Fibroblast of lung (primary cell): ENCODE results near the gene GARNL3. TPM values are rescaled to one million over a fixed set of nuclear protein-coding genes. Genes with fewer than 3 reads are reported as not detected.

Experiments used
- DNase-seq, 2 donors: peaks; one replicate each; pipeline versions ENCODE4 v3.0.0 to v3.0.0-alpha.2; 2010; ENCODE audit warnings: low read depth in 2 of 2
- H2AFZ ChIP-seq: 2 replicates; pipeline ENCODE4 v1.5.1; 2012; ENCODE audit warnings: low read length, control low read depth, inconsistent platforms
- H3K27ac ChIP-seq: 2 replicates; pipeline ENCODE4 v1.5.1; 2011; ENCODE audit warnings: low read length, control low read depth; ENCODE audit not compliant: insufficient read depth
- H3K27me3 ChIP-seq: 2 replicates; pipeline ENCODE4 v1.5.1; 2011; ENCODE audit warnings: mild to moderate bottlenecking, low read length; ENCODE audit not compliant: control insufficient read depth, insufficient read depth
- H3K36me3 ChIP-seq: 2 replicates; pipeline ENCODE4 v1.5.1; 2011; ENCODE audit warnings: low read length; ENCODE audit not compliant: control insufficient read depth, insufficient read depth
- H3K4me1 ChIP-seq: 2 replicates; pipeline ENCODE4 v1.5.1; 2011; ENCODE audit warnings: low read length; ENCODE audit not compliant: control insufficient read depth, insufficient read depth; ENCODE audit errors: extremely low read depth
- H3K4me2 ChIP-seq: 2 replicates; pipeline ENCODE4 v1.5.1; 2011; ENCODE audit warnings: low read length, control low read depth; ENCODE audit not compliant: insufficient read depth; ENCODE audit errors: extremely low read depth
- H3K4me3 ChIP-seq, 4 experiments: fragments of 200-600 bp in 1 of 4; sonication (generic) in 1 of 4; replicated peaks in 1 of 4; 2 replicates each; pipeline ENCODE4 v1.5.1; 2011 to 2016; ENCODE audit warnings: low read length in 4 of 4, low read depth in 3 of 4, mild to moderate bottlenecking in 3 of 4, control low read depth in 2 of 4, inconsistent platforms in 1 of 4, mixed read lengths in 1 of 4; ENCODE audit not compliant: insufficient read depth in 1 of 4; ENCODE audit errors: control extremely low read depth in 1 of 4
- H3K79me2 ChIP-seq: 2 replicates; pipeline ENCODE4 v1.5.1; 2012; ENCODE audit warnings: mild to moderate bottlenecking, low read length, inconsistent platforms; ENCODE audit not compliant: control insufficient read depth, insufficient read depth
- H3K9ac ChIP-seq: 2 replicates; pipeline ENCODE4 v1.5.1; 2011; ENCODE audit warnings: mild to moderate bottlenecking, low read length, control low read depth; ENCODE audit not compliant: insufficient read depth
- H3K9me3 ChIP-seq: 2 replicates; pipeline ENCODE4 v1.5.1; 2012; ENCODE audit warnings: low read depth, low read length; ENCODE audit not compliant: control insufficient read depth, insufficient read depth
- H4K20me1 ChIP-seq: 2 replicates; pipeline ENCODE4 v1.5.1; 2011; ENCODE audit warnings: low read length; ENCODE audit not compliant: control insufficient read depth, insufficient read depth; ENCODE audit errors: extremely low read depth
- EZH2 ChIP-seq: IDR thresholded peaks from 2 replicates; pipeline ENCODE4 v1.5.1; 2012; ENCODE audit warnings: low read length, control low read depth, mild to moderate bottlenecking; ENCODE audit errors: missing control alignments
- polyA plus RNA-seq, 2 donors: library from polyadenylated mRNA; depleted of rRNA in 1 of 2; stranded (reverse) in 1 of 2; unstranded in 1 of 2; fragments of >200 nt; gene quantifications; 2 replicates each; pipeline ENCODE4 v1.2.1, GENCODE V29; 2011 to 2012; ENCODE audit warnings: missing spikeins in 1 of 2
- total RNA-seq: library from RNA; depleted of rRNA; stranded (reverse); fragments of >200 nt; gene quantifications from 2 replicates; pipeline ENCODE4 v1.2.1, GENCODE V29; 2014
- TF ChIP-seq, protein P1 (sequence below), 2 donors: IDR thresholded peaks in 1 of 2; conservative IDR thresholded peaks in 1 of 2; 1 replicate in 1 of 2; 2 replicates in 1 of 2; pipeline ENCODE4 v1.5.1; 2011 to 2012; ENCODE audit warnings: low read length in 2 of 2, control low read depth in 1 of 2, inconsistent platforms in 1 of 2, low read depth in 1 of 2, mild to moderate bottlenecking in 1 of 2

GARNL3 gene
- total and polyA plus RNA-seq, 2 donors (not counting 1 experiment from before 2014, with no cell fraction given), result 1.5 to 6.4 TPM

DNA sequence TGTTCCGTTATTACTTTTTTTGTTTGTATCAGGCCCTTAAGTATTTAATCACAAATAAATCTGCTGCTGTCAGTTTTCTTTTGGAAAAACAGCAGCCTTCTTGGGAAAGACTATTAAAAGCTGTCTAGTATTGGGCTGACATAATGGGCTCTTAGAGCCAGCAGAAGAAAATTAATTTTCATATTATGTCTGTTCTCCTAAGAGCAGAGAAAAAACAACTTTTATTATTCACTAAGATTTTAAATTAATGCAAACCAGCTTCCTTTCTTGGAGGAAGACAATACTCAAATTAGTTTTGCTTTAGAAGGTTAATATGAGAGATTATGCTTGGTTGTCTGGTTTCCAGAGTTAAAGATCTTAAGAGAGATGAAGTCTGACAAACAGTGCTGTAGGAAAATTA, 30.6 kb upstream of the GARNL3 start:
- Histone ChIP-seq H3K4me1 (no peaks in the 10 kb centered on the region), H3K4me3 (no peak overlapping the region), H3K9me3 (no peaks in the 10 kb centered on the region), H3K36me3 (no peaks in the 10 kb centered on the region), H3K27ac (no peak overlapping the region), H3K9ac (no peak overlapping the region), H4K20me1 (no peaks in the 10 kb centered on the region), H3K79me2 (no peaks in the 10 kb centered on the region), H3K27me3 (no peaks in the 10 kb centered on the region), H3K4me2 (no peak overlapping the region), H2AFZ (no peak overlapping the region)
- DNase-seq, result no peak
- TF ChIP-seq, protein P1, sequence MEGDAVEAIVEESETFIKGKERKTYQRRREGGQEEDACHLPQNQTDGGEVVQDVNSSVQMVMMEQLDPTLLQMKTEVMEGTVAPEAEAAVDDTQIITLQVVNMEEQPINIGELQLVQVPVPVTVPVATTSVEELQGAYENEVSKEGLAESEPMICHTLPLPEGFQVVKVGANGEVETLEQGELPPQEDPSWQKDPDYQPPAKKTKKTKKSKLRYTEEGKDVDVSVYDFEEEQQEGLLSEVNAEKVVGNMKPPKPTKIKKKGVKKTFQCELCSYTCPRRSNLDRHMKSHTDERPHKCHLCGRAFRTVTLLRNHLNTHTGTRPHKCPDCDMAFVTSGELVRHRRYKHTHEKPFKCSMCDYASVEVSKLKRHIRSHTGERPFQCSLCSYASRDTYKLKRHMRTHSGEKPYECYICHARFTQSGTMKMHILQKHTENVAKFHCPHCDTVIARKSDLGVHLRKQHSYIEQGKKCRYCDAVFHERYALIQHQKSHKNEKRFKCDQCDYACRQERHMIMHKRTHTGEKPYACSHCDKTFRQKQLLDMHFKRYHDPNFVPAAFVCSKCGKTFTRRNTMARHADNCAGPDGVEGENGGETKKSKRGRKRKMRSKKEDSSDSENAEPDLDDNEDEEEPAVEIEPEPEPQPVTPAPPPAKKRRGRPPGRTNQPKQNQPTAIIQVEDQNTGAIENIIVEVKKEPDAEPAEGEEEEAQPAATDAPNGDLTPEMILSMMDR (conservative IDR thresholded peaks at IDR 0.05 in 1 of 2, IDR thresholded peaks at IDR 0.05 in 1 of 2; ENCODE audit: low read depth in 1 of 2, low read length in 2 of 2), result no peak
- no peak for TF ChIP-seq EZH2

GRCh38 chr9:127237801-127238200, 26.8 kb upstream of the GARNL3 start:
- no peaks in the 10 kb centered on the region for H3K9me3 ChIP-seq
- H3K27ac ChIP-seq, result no peak overlapping the region
- no peak for TF ChIP-seq EZH2
- TF ChIP-seq, protein P1 (conservative IDR thresholded peaks at IDR 0.05 in 1 of 2, IDR thresholded peaks at IDR 0.05 in 1 of 2; ENCODE audit: low read depth in 1 of 2, low read length in 2 of 2), result no peak
- no peak overlapping the region for H3K9ac ChIP-seq
- no peak overlapping the region for H3K4me2 ChIP-seq
- no peak overlapping the region for H2AFZ ChIP-seq
- no peaks in the 10 kb centered on the region for H3K27me3 ChIP-seq
- H3K4me1 ChIP-seq, result no peaks in the 10 kb centered on the region
- H3K4me3 ChIP-seq, result no peak overlapping the region
- H3K36me3 ChIP-seq, result no peaks in the 10 kb centered on the region
- no peaks in the 10 kb centered on the region for H3K79me2 ChIP-seq
- DNase-seq, result no peak
- no peaks in the 10 kb centered on the region for H4K20me1 ChIP-seq

DNA sequence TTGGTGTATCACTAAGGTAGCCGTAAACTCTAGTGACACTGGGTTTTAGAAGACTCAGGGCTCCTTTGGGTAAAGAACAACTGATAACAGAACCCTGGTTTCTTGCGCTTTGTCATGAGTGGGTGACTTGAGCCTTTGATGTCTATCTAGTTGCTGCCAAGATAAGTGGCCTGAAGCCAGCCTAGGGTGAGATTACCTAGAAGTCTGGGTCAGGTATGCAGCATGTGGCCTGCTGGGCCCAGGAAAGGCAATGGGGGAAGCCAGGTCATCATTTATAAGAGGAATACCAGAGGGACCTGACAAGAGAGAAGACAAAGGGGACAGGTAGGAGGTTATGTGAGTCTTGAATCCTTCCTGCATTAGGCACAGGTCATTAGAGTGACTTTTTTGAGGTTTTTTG, 23.2 kb upstream of the GARNL3 start:
- Histone ChIP-seq H3K79me2 (no peaks in the 10 kb centered on the region), H3K4me1 (no peaks in the 10 kb centered on the region), H3K27me3 (no peaks in the 10 kb centered on the region), H3K9ac (no peak overlapping the region), H3K36me3 (no peaks in the 10 kb centered on the region), H3K27ac (no peak overlapping the region), H2AFZ (no peak overlapping the region), H3K4me3 (no peak overlapping the region), H4K20me1 (no peaks in the 10 kb centered on the region), H3K9me3 (no peaks in the 10 kb centered on the region), H3K4me2 (no peak overlapping the region)
- DNase-seq, result no peak
- TF ChIP-seq, protein P1 (conservative IDR thresholded peaks at IDR 0.05 in 1 of 2, IDR thresholded peaks at IDR 0.05 in 1 of 2; ENCODE audit: low read depth in 1 of 2, low read length in 2 of 2), result no peak
- TF ChIP-seq EZH2, result no peak
